SK-N-SH (cell line): Measurements from ENCODE around the gene TBCD. TPM values are rescaled to one million over a fixed set of nuclear protein-coding genes. Genes with fewer than 3 reads are reported as not detected.
A peak's percentile ranks its signal among the peaks of the same experiment; 100 is the strongest.

Experiments used
- CTCF ChIA-PET: fragments of 300-600, 350-600 bp; formaldehyde crosslinking; extraction: SDS; loops from one replicate; lab custom pipeline; 2021; lab: Yijun Ruan, JAX
- POLR2A ChIA-PET: fragments of 350-600 bp; sonication (Branson Sonifier 250); formaldehyde crosslinking; extraction: SDS; loops from one replicate; lab custom pipeline; 2020; ENCODE audit warnings: antibody characterized with exemption, inconsistent platforms; lab: Yijun Ruan, JAX
- DNase-seq: peaks from one replicate; pipeline ENCODE4 v3.0.0; 2012
- H2AFZ ChIP-seq: fragments of 200-600 bp; sonication (generic); 2 replicates; pipeline ENCODE4 v1.8.1; 2016; ENCODE audit warnings: antibody characterized with exemption, mild to moderate bottlenecking, low read depth
- H3F3A ChIP-seq: fragments of 200-600 bp; sonication (generic); replicated peaks from 2 replicates; pipeline ENCODE3; 2016; ENCODE audit warnings: antibody characterized with exemption, mild to moderate bottlenecking; ENCODE audit not compliant: insufficient read depth
- H3K27ac ChIP-seq, 2 experiments: fragments of 200-500 bp in 1 of 2; fragments of 200-600 bp in 1 of 2; sonication (Bioruptor generic) in 1 of 2; sonication (generic), shearing (Covaris generic) in 1 of 2; 2 replicates each; pipeline versions ENCODE4 v1.5.1 to v1.6.1; 2014 to 2016; ENCODE audit warnings: low read depth in 2 of 2, inconsistent platforms in 1 of 2, low read length in 1 of 2, mild to moderate bottlenecking in 1 of 2, mixed read lengths in 1 of 2
- H3K27me3 ChIP-seq: fragments of 200-600 bp; sonication (generic), shearing (Covaris generic); 2 replicates; pipeline ENCODE4 v1.6.1; 2016; ENCODE audit warnings: mixed run types; ENCODE audit not compliant: insufficient read depth
- H3K36me3 ChIP-seq, 2 experiments: fragments of 200-500 bp in 1 of 2; fragments of 200-600 bp in 1 of 2; sonication (Bioruptor generic) in 1 of 2; sonication (generic) in 1 of 2; replicated peaks in 1 of 2; 2 replicates each; pipeline versions ENCODE3 to v1.5.1; 2014 to 2016; ENCODE audit warnings: low read length in 1 of 2, mild to moderate bottlenecking in 1 of 2; ENCODE audit not compliant: insufficient read depth in 2 of 2, control insufficient read depth in 1 of 2
- H3K4me1 ChIP-seq, 2 experiments: fragments of 200-500 bp in 1 of 2; fragments of 200-600 bp in 1 of 2; sonication (Bioruptor generic) in 1 of 2; sonication (generic), shearing (Covaris generic) in 1 of 2; 2 replicates each; pipeline versions ENCODE4 v1.5.1 to v1.6.1; 2014 to 2016; ENCODE audit warnings: low read depth in 1 of 2, low read length in 1 of 2, mixed run types in 1 of 2; ENCODE audit not compliant: insufficient read depth in 2 of 2, control insufficient read depth in 1 of 2
- H3K4me2 ChIP-seq: fragments of 200-600 bp; sonication (generic), shearing (Covaris generic); 2 replicates; pipeline ENCODE4 v1.6.1; 2017; ENCODE audit warnings: mixed run types
- H3K4me3 ChIP-seq, 2 experiments: fragments of 200-500 bp in 1 of 2; fragments of 200-600 bp in 1 of 2; sonication (Bioruptor generic) in 1 of 2; sonication (generic), shearing (Covaris generic) in 1 of 2; 2 replicates each; pipeline versions ENCODE4 v1.5.1 to v1.8.1; 2014 to 2016; ENCODE audit warnings: low read depth in 2 of 2, inconsistent platforms in 1 of 2, low read length in 1 of 2, mild to moderate bottlenecking in 1 of 2, mixed read lengths in 1 of 2, moderate library complexity in 1 of 2
- H3K79me2 ChIP-seq: fragments of 200-600 bp; sonication (generic); 2 replicates; pipeline ENCODE4 v1.8.1; 2017; ENCODE audit warnings: mild to moderate bottlenecking; ENCODE audit not compliant: insufficient read depth
- H3K9ac ChIP-seq: fragments of 200-600 bp; sonication (generic); 2 replicates; pipeline ENCODE4 v1.6.1; 2017; ENCODE audit warnings: mixed run types
- H3K9me2 ChIP-seq: fragments of 200-600 bp; sonication (generic); 2 replicates; pipeline ENCODE4 v1.6.1; 2017; ENCODE audit warnings: mixed run types
- H3K9me3 ChIP-seq: fragments of 200-600 bp; sonication (generic); 2 replicates; pipeline ENCODE4 v1.6.1; 2017; ENCODE audit warnings: mixed run types, mild to moderate bottlenecking, moderate library complexity
- H4K20me1 ChIP-seq: fragments of 200-600 bp; sonication (generic); 2 replicates; pipeline ENCODE4 v1.6.1; 2017; ENCODE audit warnings: mild to moderate bottlenecking, mixed run types; ENCODE audit not compliant: insufficient read depth
- FOSL2 ChIP-seq: IDR thresholded peaks from 2 replicates; pipeline ENCODE4 v1.4.0; 2012; ENCODE audit warnings: low read depth, mild to moderate bottlenecking, moderate library complexity, borderline replicate concordance
- FOXM1 ChIP-seq: IDR thresholded peaks from 2 replicates; pipeline ENCODE4 v1.4.0; 2012; ENCODE audit warnings: low read depth, mild to moderate bottlenecking
- GATA2 ChIP-seq: sonication (generic); formaldehyde crosslinking; IDR thresholded peaks from 2 replicates; pipeline ENCODE4 v1.5.0; 2020; ENCODE audit warnings: mild to moderate bottlenecking, missing genetic modification reagents
- IRF3 ChIP-seq: fragments of 150-350 bp; IDR thresholded peaks from 2 replicates; pipeline ENCODE4 v1.6.1; 2016; ENCODE audit warnings: mild to moderate bottlenecking, low read depth, low read length
- MEF2A ChIP-seq: IDR thresholded peaks from 2 replicates; pipeline ENCODE4 v1.4.0; 2012; ENCODE audit warnings: low read depth, borderline replicate concordance
- NRF1 ChIP-seq: IDR thresholded peaks from 2 replicates; pipeline ENCODE4 v1.6.1; 2012; ENCODE audit warnings: low read depth, mild to moderate bottlenecking, low read length
- RAD21 ChIP-seq: IDR thresholded peaks from 2 replicates; pipeline ENCODE4 v1.6.1; 2012; ENCODE audit warnings: mild to moderate bottlenecking, low read length
- RCOR1 ChIP-seq: fragments of 150-350 bp; IDR thresholded peaks from 2 replicates; pipeline ENCODE4 v1.6.1; 2017; ENCODE audit warnings: antibody characterized with exemption, low read length
- REST ChIP-seq: IDR thresholded peaks from 2 replicates; pipeline ENCODE4 v1.6.1; 2012; ENCODE audit warnings: mild to moderate bottlenecking, low read depth, low read length, moderate library complexity
- RXRA ChIP-seq: IDR thresholded peaks from 2 replicates; pipeline ENCODE4 v1.4.0; 2012; ENCODE audit warnings: low read depth, mild to moderate bottlenecking, borderline replicate concordance
- SIN3A ChIP-seq: IDR thresholded peaks from 2 replicates; pipeline ENCODE4 v1.6.1; 2012; ENCODE audit warnings: low read depth, mild to moderate bottlenecking, low read length, moderate library complexity, borderline replicate concordance
- SMC3 ChIP-seq: IDR thresholded peaks from 2 replicates; pipeline ENCODE4 v1.6.1; 2012; ENCODE audit warnings: low read depth, low read length, improper control_type of control experiment
- TAF1 ChIP-seq: IDR thresholded peaks from 2 replicates; pipeline ENCODE4 v1.6.1; 2012; ENCODE audit warnings: low read depth, mild to moderate bottlenecking, low read length, moderate library complexity, borderline replicate concordance
- TCF12 ChIP-seq: IDR thresholded peaks from 2 replicates; pipeline ENCODE4 v1.4.0; 2012
- TEAD4 ChIP-seq: IDR thresholded peaks from 2 replicates; pipeline ENCODE4 v1.4.0; 2012; ENCODE audit warnings: mild to moderate bottlenecking, borderline replicate concordance; ENCODE audit not compliant: insufficient read depth
- USF1 ChIP-seq: IDR thresholded peaks from 2 replicates; pipeline ENCODE4 v1.4.0; 2012; ENCODE audit warnings: low read depth, borderline replicate concordance
- WGBS: methylation state at CpG from one replicate; pipeline ENCODE4 v1.1.6; 2017; ENCODE audit warnings: low lambda C conversion rate; 5-methylcytosine and 5-hydroxymethylcytosine counted together
- polyA plus RNA-seq, 3 experiments: library from polyadenylated mRNA; depleted of rRNA; stranded (reverse); fragments of >200 nt; gene quantifications; 2 replicates each; pipeline ENCODE4 v1.2.3, GENCODE V29; 2012

Gene TBCD
- polyA plus RNA-seq, 1 of the 3 experiments (the other 2 are of a cell fraction), result 107 TPM

- no peaks in the 10 kb centered on the region for H3K9me2 ChIP-seq
- H3K27ac ChIP-seq, result peak overlapping the region in 1 of 2 experiments; percentile 43; a peak in 1 of 4 replicates
- no peak overlapping the region for H3K9ac ChIP-seq
- TF ChIP-seq SIN3A (no peak), NRF1 (no peak), USF1 (peak; percentile 26; the same call in 1 of the 2 replicates)
- H3K4me3 ChIP-seq, result no peak overlapping the region
- no peaks in the 10 kb centered on the region for H3F3A ChIP-seq
- H3K4me2 ChIP-seq, result no peak overlapping the region
- H2AFZ ChIP-seq, result no peak overlapping the region
- H3K4me1 ChIP-seq, result peaks cover 0 to 10% of the 10 kb centered on the region in 2 experiments; a peak in 1 of 4 replicates
- 79% methylated on average over 29 of the region's 29 CpGs for WGBS
- H3K9me3 ChIP-seq, result no peaks in the 10 kb centered on the region
- H3K36me3 ChIP-seq, result peaks cover 23 to 50% of the 10 kb centered on the region in 2 experiments
- H3K27me3 ChIP-seq, result no peaks in the 10 kb centered on the region
- H4K20me1 ChIP-seq, result no peaks in the 10 kb centered on the region
- DNase-seq, result no peak
- no peaks in the 10 kb centered on the region for H3K79me2 ChIP-seq
- ChIA-PET POLR2A (no interaction called here), CTCF (interaction anchor here (0.6 to 1.0 kb wide), 5 partner anchors 7 to 167 kb away, joined by 3 read pairs; no protein-coding TSS in a partner anchor)
Observed at GRCh38 chr17:82931699-82932517, 180.0 kb downstream of the TBCD start.

GRCh38 chr17:82932518-82933310 is 180.8 kb downstream of the TBCD start:
- CTCF ChIA-PET, result interaction anchor here (0.6 to 1.7 kb wide), 7 partner anchors 8 to 166 kb away, joined by 3 read pairs; no protein-coding TSS in a partner anchor
- Histone ChIP-seq H3K4me2 (no peak overlapping the region), H3K27ac (peak overlapping the region in 1 of 2 experiments; percentile 43; a peak in 2 of 4 replicates), H3K4me3 (no peak overlapping the region), H3K4me1 (peaks cover 0 to 10% of the 10 kb centered on the region in 2 experiments; a peak in 1 of 4 replicates), H3K36me3 (peaks cover 23 to 48% of the 10 kb centered on the region in 2 experiments), H3K9me3 (no peaks in the 10 kb centered on the region), H3K9me2 (no peaks in the 10 kb centered on the region), H3F3A (no peaks in the 10 kb centered on the region), H2AFZ (no peak overlapping the region), H3K27me3 (no peaks in the 10 kb centered on the region), H3K79me2 (no peaks in the 10 kb centered on the region), H3K9ac (no peak overlapping the region)
- no peak for DNase-seq
- WGBS, result 91% methylated on average over 26 of the region's 28 CpGs
- POLR2A ChIA-PET, result no interaction called here
- TF ChIP-seq SIN3A, result no peak
- TF ChIP-seq RXRA, result no peak
- TF ChIP-seq RCOR1, result no peak
- TF ChIP-seq GATA2 (CRISPR knock-in tag), result no peak
- TF ChIP-seq SMC3, result no peak
- no peak for TF ChIP-seq TAF1
- no peak for TF ChIP-seq FOSL2
- no peak for TF ChIP-seq MEF2A
- TF ChIP-seq NRF1, result no peak
- TF ChIP-seq FOXM1, result no peak
- no peak for TF ChIP-seq IRF3
- no peak for TF ChIP-seq TEAD4
- TF ChIP-seq RAD21, result no peak
- no peak for TF ChIP-seq TCF12
- TF ChIP-seq REST, result no peak
- no peak for TF ChIP-seq USF1
- TF ChIP-seq, all 33 proteins: peak for 0
- H4K20me1 ChIP-seq, result no peaks in the 10 kb centered on the region
